Fibroblast of skin of right quadriceps (primary cell): Measurements from ENCODE around the gene MAPK10.

Experiments
- DNase-seq: peaks from one replicate; pipeline ENCODE4 v3.0.0-alpha.2; 2013

Gene MAPK10

GRCh38 chr4:86359944-86360478 is at the start of gene MAPK10:
Gene MAPK10 (minus strand): TSS chr4:86360053.
- peak; percentile 85 for DNase-seq

- DNase-seq, result no peak
Measured at GRCh38 chr4:86403575-86403974, 43.7 kb upstream of the MAPK10 start.

GRCh38 chr4:86401826-86402225 is 42.0 kb upstream of the MAPK10 start:
- DNase-seq, result peak; percentile 37

GRCh38 chr4:86400216-86400615 is 40.4 kb upstream of the MAPK10 start:
- peak; percentile 17 for DNase-seq

GRCh38 chr4:86398187-86398586 is 38.3 kb upstream of the MAPK10 start:
- no peak for DNase-seq

GRCh38 chr4:86393749-86394148 is 33.9 kb upstream of the MAPK10 start:
- no peak for DNase-seq

GRCh38 chr4:86389664-86390063 is 29.8 kb upstream of the MAPK10 start:
- DNase-seq, result no peak

- DNase-seq, result no peak
Measured at GRCh38 chr4:86388252-86388651, 28.4 kb upstream of the MAPK10 start.

GRCh38 chr4:86386817-86387415 is 27.1 kb upstream of the MAPK10 start:
- DNase-seq, result no peak

GRCh38 chr4:86386201-86386600 is 26.3 kb upstream of the MAPK10 start:
- DNase-seq, result no peak

GRCh38 chr4:86381431-86381830 is 21.6 kb upstream of the MAPK10 start:
- DNase-seq, result no peak

- no peak for DNase-seq
Measured at GRCh38 chr4:86380181-86380724, 20.4 kb upstream of the MAPK10 start.

GRCh38 chr4:86376850-86377249 is 17.0 kb upstream of the MAPK10 start:
- no peak for DNase-seq

- no peak for DNase-seq
Measured at GRCh38 chr4:86368433-86368832, 8.6 kb upstream of the MAPK10 start.

- peak; percentile 3 for DNase-seq
Measured at GRCh38 chr4:86367577-86367976, 7.7 kb upstream of the MAPK10 start.

- no peak for DNase-seq
Measured at GRCh38 chr4:86366920-86367319, 7.1 kb upstream of the MAPK10 start.

- DNase-seq, result no peak
Measured at GRCh38 chr4:86362510-86362909, 2.7 kb upstream of the MAPK10 start.

GRCh38 chr4:86358257-86358656 is 1.6 kb downstream of the MAPK10 start:
- DNase-seq, result no peak

GRCh38 chr4:86357608-86358007 is 2.2 kb downstream of the MAPK10 start:
- DNase-seq, result no peak

GRCh38 chr4:86356425-86357210 is 3.2 kb downstream of the MAPK10 start:
- no peak for DNase-seq

- no peak for DNase-seq
Measured at GRCh38 chr4:86354390-86354789, 5.5 kb downstream of the MAPK10 start.

GRCh38 chr4:86346320-86346719 is 13.5 kb downstream of the MAPK10 start:
- DNase-seq, result no peak

- no peak for DNase-seq
Measured at GRCh38 chr4:86344127-86344526, 15.7 kb downstream of the MAPK10 start.

GRCh38 chr4:86338989-86339388 is 20.9 kb downstream of the MAPK10 start:
- DNase-seq, result peak; percentile 90
